IPS-11a (cell line): ENCODE measurements around the gene FADD.
"Not testable (repeated sequence)": the region's sequence is repeated elsewhere in the genome, so short reads cannot be mapped to it uniquely, and the experiment has no call there.

Source experiments
- H3K4me3 ChIP-seq: one replicate; pipeline ENCODE4 v1.5.1; 2013; ENCODE audit warnings: low read depth, low read length, control low read depth

FADD gene

GRCh38 chr11:70203751-70204465 lies 812 bp downstream of the FADD start:
- H3K4me3 ChIP-seq, result peak overlapping the region; percentile 94

- peak overlapping the region; percentile 94 for H3K4me3 ChIP-seq
These were observed 1.3 kb downstream of the FADD start for GRCh38 chr11:70204466-70204799.

- H3K4me3 ChIP-seq, result no peak overlapping the region
These were observed 2.1 kb downstream of the FADD start for GRCh38 chr11:70205049-70205725.

- no peak overlapping the region for H3K4me3 ChIP-seq
These were observed 2.7 kb downstream of the FADD start for GRCh38 chr11:70205766-70206165.

- H3K4me3 ChIP-seq, result no peak overlapping the region
These were observed 3.3 kb downstream of the FADD start for GRCh38 chr11:70206226-70206981.

GRCh38 chr11:70206982-70207376 lies 3.9 kb downstream of the FADD start:
- no peak overlapping the region for H3K4me3 ChIP-seq

- H3K4me3 ChIP-seq, result no peak overlapping the region
These were observed 4.5 kb downstream of the FADD start for GRCh38 chr11:70207531-70208131.

- no peak overlapping the region for H3K4me3 ChIP-seq
These were observed 6.4 kb downstream of the FADD start for GRCh38 chr11:70209391-70209912.

- no peak overlapping the region for H3K4me3 ChIP-seq
These were observed 7.0 kb downstream of the FADD start for GRCh38 chr11:70210051-70210501.

GRCh38 chr11:70210530-70210929 lies 7.4 kb downstream of the FADD start:
- no peak overlapping the region for H3K4me3 ChIP-seq

GRCh38 chr11:70212227-70212811 lies 9.2 kb downstream of the FADD start:
- no peak overlapping the region for H3K4me3 ChIP-seq

GRCh38 chr11:70217388-70217787 lies 14.3 kb downstream of the FADD start:
- H3K4me3 ChIP-seq, result not testable (repeated sequence)

GRCh38 chr11:70218076-70218475 lies 15.0 kb downstream of the FADD start:
- not testable (repeated sequence) for H3K4me3 ChIP-seq

- no peak overlapping the region for H3K4me3 ChIP-seq
These were observed 17.0 kb downstream of the FADD start for GRCh38 chr11:70220136-70220535.

- H3K4me3 ChIP-seq, result no peak overlapping the region
These were observed 17.8 kb downstream of the FADD start for GRCh38 chr11:70220920-70221319.

GRCh38 chr11:70225681-70226177 lies 22.6 kb downstream of the FADD start:
- no peak overlapping the region for H3K4me3 ChIP-seq

GRCh38 chr11:70226183-70226582 lies 23.1 kb downstream of the FADD start:
- H3K4me3 ChIP-seq, result no peak overlapping the region

GRCh38 chr11:70226967-70227366 lies 23.9 kb downstream of the FADD start:
- H3K4me3 ChIP-seq, result no peak overlapping the region

- H3K4me3 ChIP-seq, result no peak overlapping the region
These were observed 26.6 kb downstream of the FADD start for GRCh38 chr11:70229737-70230136.

GRCh38 chr11:70230151-70230839 lies 27.2 kb downstream of the FADD start:
- no peak overlapping the region for H3K4me3 ChIP-seq
